K562 (cell line): ENCODE data around the gene SPEG. TPM values are rescaled to one million over a fixed set of nuclear protein-coding genes. Genes with fewer than 3 reads are reported as not detected.

Experiments
- CHD7 ChIP-seq: fragments of 200-600 bp; sonication (generic); IDR thresholded peaks from one replicate; pipeline ENCODE4 v1.6.1; 2012; ENCODE audit warnings: mild to moderate bottlenecking, low read depth, low read length, inconsistent platforms
- polyA plus RNA-seq, 8 experiments: library from polyadenylated mRNA; depleted of rRNA in 4 of 8; stranded (reverse) in 5 of 8; unstranded in 3 of 8; fragments of >200 nt; fragmentation: Nextera tagmentation in 2 of 8; fragmentation: Illumina TruSeq in 1 of 8; extraction: Ambion mirVana in 2 of 8; extraction: Trizol in 1 of 8; gene quantifications; 2 replicates each; pipeline versions ENCODE4 v1.2.1 to v1.2.3, GENCODE V29; 2011 to 2014; ENCODE audit warnings: inconsistent platforms in 1 of 8, missing spikeins in 1 of 8
- total RNA-seq, 7 experiments: library from RNA; depleted of rRNA in 6 of 7; stranded (reverse); fragments of >200 nt in 6 of 7; fragmentation: Illumina TruSeq in 2 of 7; extraction: Trizol in 2 of 7; gene quantifications; 2 replicates each; pipeline versions ENCODE4 v1.2.1 to v1.2.3, GENCODE V29; 2011 to 2021; ENCODE audit warnings: low replicate concordance in 1 of 7

SPEG gene
- total and polyA plus RNA-seq, 9 of the 15 experiments (the other 6 are each of a cell fraction or from before 2014, with no cell fraction given) = 0.49 to 8.7 (median 3.0) TPM

DNA sequence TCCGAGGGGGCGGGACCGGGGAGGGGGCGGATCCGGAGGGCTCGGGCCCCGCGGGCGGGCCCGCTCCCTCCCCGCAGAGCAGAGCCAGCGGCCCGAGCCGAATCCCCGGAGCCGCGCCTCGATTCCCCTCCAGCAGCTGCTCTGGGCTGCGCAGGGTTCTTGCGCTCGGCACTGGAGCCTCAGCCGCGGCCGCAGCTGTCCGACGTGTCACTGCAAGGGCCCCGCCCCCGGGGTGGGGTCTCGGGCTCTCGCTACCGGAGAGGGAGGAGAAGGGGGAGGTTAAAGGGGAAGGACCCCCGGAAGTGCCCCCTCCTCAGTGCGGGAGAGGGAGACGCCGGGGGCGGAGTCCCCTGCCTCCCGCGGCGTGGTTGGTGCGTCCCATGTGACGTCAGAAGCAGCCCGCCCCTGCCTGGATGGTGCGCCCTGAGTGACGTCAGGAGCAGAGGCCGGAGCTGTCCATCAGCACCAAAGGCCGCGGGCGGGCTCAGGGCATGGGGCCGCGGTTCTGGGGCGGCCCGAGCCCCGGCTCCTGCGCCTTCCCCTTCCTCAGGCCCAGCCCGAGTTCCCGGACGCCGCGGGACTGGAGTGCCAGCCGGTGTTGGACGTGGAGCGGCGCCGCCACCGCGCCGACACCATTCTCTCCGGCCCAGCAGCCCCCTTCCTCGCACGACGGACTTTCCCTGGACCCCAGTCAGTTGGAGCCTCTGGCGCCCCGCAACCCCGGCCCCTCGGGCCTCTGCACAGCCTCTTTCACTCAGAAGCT is 109.1 kb downstream of the SPEG start, which contains the start of the genes CHPF and TMEM198 (continued):
- no peak for TF ChIP-seq CHD7
